RWPE1 (cell line): Measurements from ENCODE around the gene ATP9A.

Source experiments
- CTCF ChIA-PET: fragments of 350-600 bp; sonication (Branson Sonifier 250); formaldehyde crosslinking; extraction: SDS; loops from one replicate; lab custom pipeline; 2021; lab: Yijun Ruan, JAX
- POLR2A ChIA-PET: fragments of 400-600 bp; formaldehyde crosslinking; extraction: SDS; loops from one replicate; lab custom pipeline; 2020; ENCODE audit warnings: antibody characterized with exemption; ENCODE audit not compliant: low non-redundant PET; lab: Yijun Ruan, JAX
- DNase-seq: peaks from one replicate; pipeline ENCODE4 v3.0.0; 2012; ENCODE audit warnings: low spot score
- H3K27ac ChIP-seq: fragments of 450-650 bp; 2 replicates; pipeline ENCODE4 v1.5.1; 2017
- CTCF ChIP-seq: fragments of 450-650 bp; conservative IDR thresholded peaks from 2 replicates; pipeline ENCODE4 v1.5.1; 2017; ENCODE audit warnings: low read depth, mild to moderate bottlenecking

ATP9A gene

GRCh38 chr20:51562027-51562331 is 206.2 kb downstream of the ATP9A start:
- DNase-seq, result no peak
- no peak for TF ChIP-seq CTCF
- ChIA-PET POLR2A (no interaction called here), CTCF (interaction anchor here (0.6 to 1.4 kb wide), 4 partner anchors 131 to 581 kb away, joined by 3 to 4 read pairs (median 3); no protein-coding TSS in a partner anchor)
- H3K27ac ChIP-seq, result peak overlapping the region; percentile 69

GRCh38 chr20:51560550-51561307 is 207.5 kb downstream of the ATP9A start:
- DNase-seq, result no peak
- ChIA-PET CTCF (interaction anchor here (0.6 to 0.7 kb wide), 2 partner anchors 11 to 27 kb away, joined by 3 to 4 read pairs; no protein-coding TSS in a partner anchor), POLR2A (no interaction called here)
- no peak for TF ChIP-seq CTCF
- H3K27ac ChIP-seq, result no peak overlapping the region

- H3K27ac ChIP-seq, result no peak overlapping the region
- DNase-seq, result no peak
- CTCF ChIA-PET, result interaction anchor here (0.7 kb wide), 1 partner anchor 11 kb away, joined by 4 read pairs; no protein-coding TSS in a partner anchor
- POLR2A ChIA-PET, result no interaction called here
- TF ChIP-seq CTCF, result no peak
Measured at GRCh38 chr20:51560042-51560441, 208.1 kb downstream of the ATP9A start.

GRCh38 chr20:51554538-51555165 is 213.5 kb downstream of the ATP9A start:
- POLR2A ChIA-PET, result no interaction called here
- DNase-seq, result peak; percentile 67
- peak overlapping the region; percentile 33; the same call in 1 of the 2 replicates for H3K27ac ChIP-seq
- TF ChIP-seq CTCF, result no peak
- CTCF ChIA-PET, result interaction anchor here (0.6 to 1.2 kb wide), 4 partner anchors 169 to 540 kb away, joined by 3 to 4 read pairs (median 3); no protein-coding TSS in a partner anchor

GRCh38 chr20:51553897-51554486 is 214.2 kb downstream of the ATP9A start:
- no peak overlapping the region for H3K27ac ChIP-seq
- CTCF ChIA-PET, result interaction anchor here (0.5 to 1.2 kb wide), 4 partner anchors 53 to 539 kb away, joined by 3 read pairs; no protein-coding TSS in a partner anchor
- DNase-seq, result peak; percentile 72
- TF ChIP-seq CTCF, result no peak
- POLR2A ChIA-PET, result no interaction called here

- no peak for TF ChIP-seq CTCF
- DNase-seq, result no peak
- CTCF ChIA-PET, result interaction anchor here (0.6 kb wide), 1 partner anchor 1330 kb away, joined by 3 read pairs; no protein-coding TSS in a partner anchor
- POLR2A ChIA-PET, result interaction anchor here (0.6 to 0.7 kb wide), 2 partner anchors 72 to 106 kb away, joined by 3 to 5 read pairs; no protein-coding TSS in a partner anchor
- H3K27ac ChIP-seq, result no peak overlapping the region
Measured at GRCh38 chr20:51551186-51551585, 217.0 kb downstream of the ATP9A start.
